Hematopoietic multipotent progenitor cell treated with erythropoietin and hydrocortisone succinate and interleukin-3 and kit ligand, for 4 days (in vitro differentiated cells): Measurements from ENCODE around the gene SOD2.
"Not testable (repeated sequence)": the region's sequence is repeated elsewhere in the genome, so short reads cannot be mapped to it uniquely, and the experiment has no call there.

Experiments
- DNase-seq: peaks from one replicate; pipeline ENCODE4 v3.0.0-alpha.2; 2015

Gene SOD2

DNA sequence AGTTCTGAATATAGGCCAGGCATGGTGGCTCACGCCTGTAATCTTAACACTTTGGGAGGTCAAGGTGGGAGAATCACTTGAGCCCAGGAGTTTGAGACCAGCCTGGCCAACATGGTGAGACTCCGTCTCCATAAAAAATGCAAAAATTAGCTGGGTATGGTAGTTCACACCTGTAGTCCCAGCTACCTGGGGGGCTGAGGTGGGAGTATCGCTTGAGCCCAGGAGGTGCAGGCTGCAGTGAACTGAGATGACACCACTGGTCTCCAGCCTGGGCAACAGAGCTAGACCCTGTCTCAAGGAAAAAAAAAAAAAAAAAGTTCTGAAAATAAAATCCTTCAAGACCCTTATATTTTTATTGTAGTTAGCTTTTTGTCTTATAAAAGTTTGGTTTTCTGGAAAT is 22.6 kb upstream of the SOD2 start:
- no peak for DNase-seq

- no peak for DNase-seq
Observed at GRCh38 chr6:159715166-159715565, 22.1 kb upstream of the SOD2 start.

DNA sequence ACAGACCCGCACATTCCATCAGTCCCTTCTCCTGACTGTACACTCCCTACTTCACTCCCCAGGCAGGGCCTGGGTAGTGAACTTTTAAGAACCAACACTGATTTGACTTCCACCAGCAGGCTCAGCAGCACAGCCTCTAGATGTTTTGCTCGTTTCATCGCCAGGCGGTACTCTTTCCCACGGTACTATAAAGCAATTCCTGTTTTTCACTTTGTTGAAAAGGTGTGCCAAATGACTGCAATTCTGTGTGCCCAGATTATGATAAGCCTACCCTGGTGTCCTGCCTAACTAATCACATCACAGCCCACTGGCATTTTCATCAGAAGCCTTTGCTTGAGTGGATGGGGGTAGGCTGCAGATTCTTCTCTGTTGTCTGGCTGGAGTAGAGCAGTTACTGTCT is 21.4 kb upstream of the SOD2 start:
- DNase-seq, result no peak

- no peak for DNase-seq
Observed at GRCh38 chr6:159713984-159714383, 20.9 kb upstream of the SOD2 start.

- DNase-seq, result not testable (repeated sequence)
Observed at GRCh38 chr6:159712389-159712788, 19.3 kb upstream of the SOD2 start.

DNA sequence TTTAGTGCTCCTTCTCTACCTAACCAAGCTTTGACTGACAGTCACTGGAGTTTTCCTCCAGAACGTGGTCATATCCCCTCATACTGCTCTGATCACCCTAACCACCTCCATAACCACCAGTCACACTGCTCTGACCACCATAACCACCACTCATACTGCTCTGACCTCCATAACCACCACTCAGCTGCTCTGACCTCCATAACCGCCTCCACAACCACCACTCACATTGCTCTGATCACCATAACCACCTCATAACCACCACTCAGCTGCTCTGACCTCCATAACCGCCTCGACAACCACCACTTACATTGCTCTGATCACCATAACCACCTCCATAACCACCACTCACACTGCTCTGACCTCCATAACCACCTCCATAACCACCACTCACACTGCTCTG is 17.6 kb upstream of the SOD2 start:
- not testable (repeated sequence) for DNase-seq

GRCh38 chr6:159701413-159701999 is 8.5 kb upstream of the SOD2 start:
- DNase-seq, result no peak

GRCh38 chr6:159700970-159701369 is 7.9 kb upstream of the SOD2 start:
- DNase-seq, result no peak

DNA sequence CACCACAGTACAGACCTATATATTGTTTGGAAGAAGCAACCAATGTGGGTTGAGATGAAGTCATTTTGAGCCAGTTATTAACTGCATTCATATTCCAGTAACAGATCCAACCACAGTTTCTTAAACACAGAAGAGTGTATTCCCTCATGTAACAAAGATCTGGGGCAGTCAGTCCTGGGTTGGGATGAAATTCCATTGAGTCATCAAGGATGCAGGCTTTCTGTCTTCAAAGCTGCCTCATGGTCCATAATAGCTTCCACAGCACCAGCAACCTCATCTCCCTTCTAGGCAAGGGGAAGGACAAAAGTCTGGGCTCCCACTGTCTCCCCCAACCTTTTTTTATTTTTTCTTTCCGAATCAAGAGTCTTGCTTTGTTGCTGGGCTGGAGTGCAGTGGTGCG is 2.9 kb upstream of the SOD2 start:
- DNase-seq, result no peak

DNA sequence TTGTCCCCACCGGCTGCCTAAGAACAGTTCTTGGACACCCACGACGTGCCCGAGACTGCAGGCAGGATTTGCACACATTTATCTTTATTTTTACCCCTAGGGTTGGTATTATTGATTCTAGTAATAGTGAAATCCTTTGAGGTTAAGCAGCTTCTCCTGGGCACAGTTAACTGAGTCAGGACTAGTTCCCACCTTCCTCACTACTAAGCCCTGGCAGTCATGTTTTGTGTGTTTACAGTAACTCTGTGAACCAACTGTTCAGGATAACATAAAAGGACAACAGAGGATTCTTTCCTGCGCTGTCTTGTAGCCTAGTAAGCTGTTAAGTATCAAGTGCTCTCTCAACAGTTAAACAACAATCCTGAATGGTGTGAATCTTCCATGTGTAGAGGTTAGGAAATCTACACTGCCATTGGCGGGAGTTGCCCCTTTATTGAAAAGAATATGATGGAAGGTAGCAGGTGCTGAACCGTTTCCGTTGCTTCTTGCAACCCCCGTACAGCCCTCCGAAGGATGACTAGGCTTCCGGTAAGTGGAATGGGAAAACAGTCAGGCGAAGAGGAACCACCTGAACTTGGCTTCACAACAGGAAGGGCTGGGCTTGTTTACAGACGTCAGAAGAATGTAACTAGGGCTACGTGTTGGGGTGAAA is 979 bp upstream of the SOD2 start:
- DNase-seq, result peak; percentile 60

DNA sequence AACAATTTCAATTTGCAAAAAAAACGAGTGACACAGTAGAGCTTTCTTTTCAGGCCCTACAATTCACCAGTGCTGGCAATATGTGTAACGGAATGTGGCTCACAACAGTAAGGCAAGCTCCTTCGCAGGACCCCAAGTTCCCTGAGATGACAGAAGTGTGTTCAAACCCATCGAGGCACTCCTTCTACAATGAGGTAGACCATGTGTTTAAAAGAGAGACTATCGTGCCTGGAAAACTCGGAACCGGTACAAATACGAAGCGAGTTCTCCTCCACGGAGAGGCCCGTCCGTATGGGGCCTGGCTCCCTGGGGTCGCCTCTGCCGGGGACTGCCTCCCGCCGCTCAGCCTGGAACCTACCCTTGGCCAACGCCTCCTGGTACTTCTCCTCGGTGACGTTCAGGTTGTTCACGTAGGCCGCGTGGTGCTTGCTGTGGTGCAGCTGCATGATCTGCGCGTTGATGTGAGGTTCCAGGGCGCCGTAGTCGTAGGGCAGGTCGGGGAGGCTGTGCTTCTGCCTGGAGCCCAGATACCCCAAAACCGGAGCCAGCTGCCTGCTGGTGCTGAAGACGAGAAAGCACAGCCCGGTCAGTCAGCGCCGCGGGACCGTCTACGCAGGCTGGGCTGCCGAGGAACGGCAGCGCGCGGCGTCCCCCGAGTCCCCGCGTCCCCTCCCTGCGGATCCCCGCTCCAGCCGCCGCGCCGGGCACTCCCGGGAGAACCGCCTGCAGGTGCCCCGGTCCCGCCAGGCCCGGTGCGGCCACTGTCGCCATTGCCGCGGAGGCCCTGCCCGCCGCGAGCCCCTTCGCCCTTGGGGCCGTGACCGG is 526 bp downstream of the SOD2 start:
- peak; percentile 77 for DNase-seq

DNA sequence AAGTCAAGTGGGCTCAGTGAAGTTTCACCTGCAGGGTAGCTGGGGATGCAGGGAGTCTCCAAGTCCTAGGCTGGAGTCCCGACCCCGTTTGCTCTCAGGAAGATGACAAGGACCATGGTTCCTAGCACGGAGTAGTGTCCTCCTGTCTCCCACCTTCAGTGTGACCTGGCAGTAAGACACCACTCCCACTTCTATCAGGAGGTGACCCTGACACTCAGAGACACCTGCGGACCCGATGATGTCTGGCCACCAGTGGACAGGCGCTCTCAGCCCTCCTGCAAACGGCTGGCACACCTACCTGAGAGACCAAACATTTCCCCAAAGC is 1.1 kb downstream of the SOD2 start:
- DNase-seq, result no peak

- peak; percentile 90 for DNase-seq
Observed at GRCh38 chr6:159691133-159691962, 1.7 kb downstream of the SOD2 start.

GRCh38 chr6:159690135-159690534 is 2.9 kb downstream of the SOD2 start:
- DNase-seq, result not testable (repeated sequence)

DNA sequence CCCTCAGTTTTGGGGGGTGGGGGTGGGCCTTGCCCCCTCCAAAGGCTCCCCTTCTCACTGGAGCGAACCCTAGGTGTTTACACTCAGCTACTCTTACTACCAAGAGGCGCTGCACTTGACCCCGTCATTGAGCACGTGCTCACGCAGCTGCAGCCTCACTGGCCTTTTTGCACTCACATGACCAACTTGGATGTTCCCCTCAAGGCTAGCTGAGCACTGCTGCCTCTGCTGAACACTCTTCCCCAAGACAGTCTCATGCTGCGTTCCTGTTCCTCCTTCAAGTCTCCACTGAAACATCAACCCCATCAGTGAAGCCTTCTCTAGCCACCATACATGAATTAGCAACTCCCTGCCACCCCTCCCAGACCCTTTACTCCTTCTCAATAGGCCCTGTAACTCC is 4.0 kb downstream of the SOD2 start:
- DNase-seq, result peak; percentile 57

- no peak for DNase-seq
Observed at GRCh38 chr6:159688266-159688905, 4.7 kb downstream of the SOD2 start.

GRCh38 chr6:159687341-159687740 is 5.7 kb downstream of the SOD2 start:
- DNase-seq, result peak; percentile 58

DNA sequence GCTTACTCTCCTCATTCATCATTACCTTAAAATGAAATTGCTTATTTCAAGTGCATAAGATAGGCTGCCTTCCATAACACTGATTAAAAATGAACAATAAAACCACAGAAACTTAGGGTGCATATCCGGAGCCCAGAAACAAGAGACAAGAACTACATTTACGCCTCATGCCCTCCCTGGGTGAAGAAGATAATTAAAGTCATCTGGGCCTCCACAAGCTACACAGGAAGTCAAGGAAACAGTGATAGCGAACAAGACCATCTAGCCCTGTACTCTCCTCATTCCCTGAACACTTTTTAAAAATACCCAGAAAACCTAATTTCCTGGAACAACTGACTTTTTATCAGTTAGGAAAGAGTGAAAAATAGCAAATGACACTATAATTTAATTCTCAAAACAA is 6.3 kb downstream of the SOD2 start:
- peak; percentile 97 for DNase-seq

- DNase-seq, result no peak
Observed at GRCh38 chr6:159686040-159686439, 7.0 kb downstream of the SOD2 start.

- no peak for DNase-seq
Observed at GRCh38 chr6:159684013-159684304, 9.1 kb downstream of the SOD2 start.

DNA sequence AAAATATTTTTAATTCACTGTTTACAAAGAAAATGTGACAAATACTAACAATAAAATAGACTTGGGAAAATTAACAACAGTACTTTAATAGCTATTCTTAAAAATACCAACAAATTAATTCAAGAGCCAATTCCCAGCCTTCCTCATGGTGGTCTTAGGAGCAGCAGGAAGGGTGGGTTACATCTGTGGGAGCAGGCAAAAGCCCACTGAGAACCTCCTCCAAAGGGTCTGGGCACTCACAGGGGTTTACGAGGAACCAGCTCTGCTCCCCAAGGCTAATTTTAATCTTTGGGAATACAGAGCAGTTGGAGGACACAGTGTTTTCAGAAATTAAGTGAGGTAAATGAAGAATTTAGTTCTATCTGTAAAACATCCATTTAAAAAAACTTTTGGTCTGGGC is 10.2 kb downstream of the SOD2 start:
- DNase-seq, result no peak

GRCh38 chr6:159682295-159682694 is 10.7 kb downstream of the SOD2 start:
- DNase-seq, result no peak
